Measurements from ENCODE around the gene RASGEF1C.

RASGEF1C gene

DNA sequence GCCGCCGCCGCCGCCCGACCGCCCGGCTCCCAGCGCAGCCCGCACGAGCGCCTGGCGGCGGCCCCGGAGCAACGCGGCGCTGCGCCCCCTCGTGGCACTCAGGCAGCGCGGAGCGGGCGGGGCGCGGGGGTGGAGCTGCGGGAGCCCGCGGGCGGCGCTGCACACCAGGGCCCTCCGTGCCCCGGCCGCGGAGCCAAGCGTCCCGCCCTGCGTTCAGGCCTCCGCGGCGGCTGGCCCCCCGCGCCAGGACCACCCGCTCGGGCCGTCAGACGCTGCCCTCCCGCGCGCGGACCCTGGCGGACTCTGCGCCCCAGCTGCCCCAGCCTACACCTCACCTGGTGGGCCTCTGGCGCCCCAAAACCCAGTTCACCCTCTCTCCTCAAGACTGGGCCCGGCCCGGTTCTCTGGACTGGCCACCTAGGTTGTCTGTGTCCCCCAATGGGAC lies at the start of gene RASGEF1C:
Gene RASGEF1C, minus strand, starts transcription at position 75 of the 445 bp plus-strand sequence. CDS start 71,159 bp downstream, outside the sequence.
- peak; percentile 23 for DNase-seq

DNA sequence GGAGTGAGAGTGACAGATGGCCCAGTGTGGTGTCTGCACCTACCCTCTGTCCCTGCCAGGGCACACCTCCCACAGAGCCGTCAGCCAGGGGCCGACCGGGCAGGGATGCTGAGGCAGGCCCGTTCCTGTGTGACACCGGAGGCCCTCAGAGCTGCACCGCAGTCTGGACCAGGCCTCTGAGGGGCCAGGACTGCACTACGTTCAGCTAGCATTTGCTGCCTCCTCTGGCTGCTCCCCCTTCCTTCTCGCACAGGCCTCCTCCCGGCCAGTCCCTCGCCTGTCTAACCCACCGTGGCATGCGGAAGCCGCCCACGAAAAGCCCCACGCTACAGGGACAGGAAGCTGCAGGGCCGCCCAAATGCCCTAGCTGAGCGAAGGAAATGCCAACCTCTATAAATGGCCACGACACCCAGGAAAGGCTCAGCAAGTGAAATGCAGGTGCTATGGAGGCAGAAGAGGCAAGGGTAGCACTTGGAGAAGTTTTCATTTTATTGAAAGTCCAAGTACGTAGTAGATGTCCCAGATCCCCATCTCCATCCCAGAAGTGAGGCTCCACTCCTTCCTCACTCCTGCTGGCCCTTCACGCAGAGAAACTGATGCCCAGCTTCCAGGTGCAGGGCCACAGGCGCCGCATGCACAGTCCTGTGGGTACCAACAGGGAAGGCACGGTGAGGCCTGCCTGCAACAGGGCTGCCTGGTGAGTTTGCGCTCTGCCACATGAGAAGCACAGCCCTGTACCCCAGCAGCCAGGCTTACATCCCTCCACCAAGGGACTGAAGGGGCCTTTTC lies 44.2 kb upstream of the RASGEF1C start:
- DNase-seq = no peak

DNA sequence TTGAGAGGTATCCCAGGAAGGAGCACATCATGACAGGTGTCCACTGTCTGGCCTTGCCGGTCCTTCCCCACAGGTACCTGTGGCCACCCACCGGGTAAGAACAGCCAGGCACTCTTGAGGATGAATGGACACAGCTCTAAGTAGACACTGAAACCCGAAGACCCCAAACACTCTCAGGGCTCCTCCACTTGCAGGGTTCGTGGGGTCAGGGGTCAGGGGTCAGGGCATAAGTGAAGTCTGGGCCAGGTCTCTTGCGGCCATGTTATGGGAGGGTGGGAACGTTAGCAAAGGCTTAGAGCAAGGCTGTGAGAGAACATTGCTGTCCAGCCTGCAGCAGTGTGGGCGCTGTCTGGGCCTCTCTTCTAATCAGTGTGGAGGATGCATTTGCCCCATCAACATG lies 42.9 kb upstream of the RASGEF1C start:
- DNase-seq = no peak

DNA sequence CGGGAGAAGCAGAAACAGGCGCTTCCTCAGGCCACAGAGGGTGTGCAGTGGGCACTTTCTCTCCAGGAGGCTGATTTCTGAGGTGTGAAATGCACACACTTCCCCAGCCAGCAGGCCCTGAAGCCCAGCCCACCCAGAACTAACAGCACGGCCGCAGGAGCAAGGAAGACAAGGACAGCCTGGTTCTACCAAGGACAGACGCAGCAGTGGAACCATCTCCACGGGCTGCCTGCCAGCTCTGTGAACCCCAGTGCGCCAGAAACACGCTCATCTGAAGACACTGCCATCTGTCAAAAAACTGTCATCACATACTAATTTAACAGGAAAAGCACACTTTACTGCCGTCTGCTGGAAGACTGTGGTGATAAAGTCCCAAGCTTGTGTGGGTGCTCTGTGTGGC lies 42.1 kb upstream of the RASGEF1C start:
- DNase-seq = no peak

DNA sequence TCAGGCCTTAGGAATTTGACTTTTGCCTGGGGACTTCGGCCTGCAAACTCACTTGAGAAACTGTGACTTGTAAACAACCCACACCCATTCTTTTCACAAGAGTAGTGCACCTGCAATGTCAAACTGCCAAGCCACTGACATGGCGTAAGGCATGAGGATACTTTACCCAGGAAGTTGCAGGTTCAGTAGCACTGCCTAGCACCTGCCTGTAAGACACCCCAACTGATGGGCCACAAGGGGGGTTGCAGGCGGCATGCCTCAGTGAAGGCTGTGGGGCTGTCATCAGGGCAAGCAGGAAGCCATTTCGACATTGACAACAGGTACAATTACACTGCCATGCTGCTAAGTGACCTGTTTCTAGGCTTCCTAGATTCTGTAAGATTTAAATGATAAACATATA lies 41.3 kb upstream of the RASGEF1C start:
- no peak for DNase-seq

GRCh38 chr5:180241600-180241999 lies 32.6 kb upstream of the RASGEF1C start:
- DNase-seq = no peak

GRCh38 chr5:180238631-180239030 lies 29.6 kb upstream of the RASGEF1C start:
- no peak for DNase-seq

DNA sequence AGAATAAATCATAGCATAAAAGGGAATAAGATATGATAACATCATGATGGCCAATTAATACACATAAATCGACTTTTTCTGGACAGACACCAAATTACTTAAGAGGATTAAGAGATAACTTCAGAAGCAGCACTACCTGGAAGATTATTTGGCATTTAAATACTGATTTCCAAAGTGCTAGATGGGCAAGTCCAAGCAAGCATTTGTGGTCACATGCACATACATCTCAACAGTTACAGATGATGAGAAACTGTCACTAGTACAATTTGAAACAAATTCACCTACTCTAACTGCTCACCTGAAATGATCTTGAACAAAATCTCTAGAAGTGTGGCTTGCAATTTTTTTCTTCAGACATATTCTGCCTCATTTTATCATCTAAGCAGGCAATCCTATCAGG lies 26.8 kb upstream of the RASGEF1C start:
- DNase-seq = no peak

GRCh38 chr5:180235077-180235476 lies 26.1 kb upstream of the RASGEF1C start:
- DNase-seq = no peak

DNA sequence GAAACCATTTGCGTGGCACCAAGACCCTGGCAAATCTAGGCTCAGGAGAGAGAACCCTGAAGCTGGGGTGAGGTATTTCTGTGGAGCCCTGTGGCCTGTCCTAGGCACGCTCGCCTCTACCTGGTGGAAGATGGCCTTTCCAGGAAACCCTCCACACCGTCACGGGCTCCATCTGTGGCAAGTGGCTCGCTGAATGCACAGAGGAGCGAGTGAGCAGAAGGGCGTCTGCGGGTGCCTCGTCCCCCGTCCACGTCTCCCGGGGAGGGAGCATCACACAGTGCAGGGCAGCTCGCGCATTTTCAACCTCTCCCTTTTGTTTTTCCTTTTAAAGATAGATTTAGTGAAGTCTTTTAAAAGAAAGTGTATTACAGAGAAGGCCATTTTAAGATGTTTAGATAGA lies 25.3 kb upstream of the RASGEF1C start:
- no peak for DNase-seq

DNA sequence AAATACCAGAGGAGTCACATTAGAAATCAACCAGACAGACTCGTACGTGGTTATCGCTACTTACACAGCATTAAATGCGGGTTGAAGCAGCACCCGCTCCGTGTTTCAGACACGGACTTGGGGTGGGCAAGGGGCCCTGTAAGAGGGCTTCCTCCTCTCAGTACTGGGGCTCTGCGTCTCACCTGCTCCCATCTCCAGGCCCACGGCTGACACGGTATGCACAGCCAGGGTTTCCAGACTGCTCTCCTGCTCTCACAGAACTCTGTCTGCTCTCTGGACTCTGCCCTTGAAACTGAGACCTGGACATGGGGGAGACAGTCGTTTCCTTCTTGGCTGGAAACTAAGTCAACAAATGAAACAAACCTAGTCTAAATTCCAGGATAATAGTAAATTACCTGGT lies 24.7 kb upstream of the RASGEF1C start:
- no peak for DNase-seq

DNA sequence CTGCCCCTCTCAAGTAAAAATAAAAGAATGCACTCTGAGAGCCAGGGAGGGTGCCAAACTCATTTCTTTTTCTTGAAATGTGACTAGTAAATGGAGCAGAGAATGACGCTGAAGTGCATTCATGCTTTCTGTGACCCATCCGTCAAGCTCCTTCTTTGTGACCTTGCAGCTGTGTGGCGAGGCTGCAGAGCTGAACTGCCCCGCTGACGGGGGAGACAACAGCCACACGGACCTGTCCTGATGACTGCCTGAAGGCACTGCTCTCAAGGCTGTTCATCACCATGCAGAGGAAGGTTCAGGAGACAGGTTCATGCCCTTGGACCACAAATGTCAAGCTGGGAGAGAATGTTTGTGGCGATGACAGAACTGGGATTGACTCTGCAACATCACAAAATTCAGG lies 21.0 kb upstream of the RASGEF1C start:
- no peak for DNase-seq

- DNase-seq = no peak
Observed at GRCh38 chr5:180222056-180222455, 13.0 kb upstream of the RASGEF1C start.

DNA sequence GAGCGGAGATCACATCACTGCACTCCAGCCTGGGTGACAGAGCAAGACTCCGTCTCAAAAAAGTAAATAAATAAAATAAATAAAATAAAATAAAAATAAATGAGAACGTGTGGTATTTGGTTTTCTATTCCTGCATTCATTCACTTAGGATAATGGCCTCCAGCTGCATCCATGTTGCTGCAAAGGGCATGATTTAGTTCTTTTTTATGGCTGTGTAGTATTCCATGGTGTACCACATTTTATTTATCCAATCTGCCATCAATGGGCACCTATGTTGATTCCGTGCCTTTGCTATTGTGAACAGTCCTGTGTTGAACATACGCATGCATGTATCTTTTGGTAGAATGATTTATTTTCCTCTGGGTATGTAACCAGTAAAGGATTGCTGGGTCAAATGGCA lies 8.8 kb upstream of the RASGEF1C start:
- DNase-seq = no peak

DNA sequence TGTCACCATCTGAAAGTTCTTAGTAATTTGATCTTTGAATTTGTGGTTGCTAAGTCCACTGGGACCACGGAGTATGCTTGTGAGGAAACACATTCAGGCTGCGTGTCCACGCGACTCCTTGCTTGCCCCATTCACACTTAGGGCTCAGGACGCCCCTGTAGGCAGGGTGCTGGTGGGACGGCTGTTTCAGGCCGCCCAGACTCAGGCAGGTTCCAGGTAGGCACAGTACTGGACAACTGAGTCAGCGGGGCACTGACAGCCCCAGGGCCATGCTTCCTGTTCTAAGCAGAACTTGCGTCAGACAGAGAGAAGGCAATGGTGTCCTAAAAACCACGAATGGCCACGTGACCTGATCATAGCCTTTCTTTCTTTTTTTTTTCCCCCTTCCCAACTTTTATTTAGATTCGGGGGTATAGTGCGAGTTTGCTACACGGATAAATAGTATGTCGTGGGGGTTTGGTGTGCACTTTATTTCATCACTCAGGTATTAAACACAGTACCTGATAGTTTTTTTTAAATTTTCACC lies 7.7 kb upstream of the RASGEF1C start:
- DNase-seq = no peak

GRCh38 chr5:180215783-180216630 lies 7.0 kb upstream of the RASGEF1C start:
- no peak for DNase-seq

DNA sequence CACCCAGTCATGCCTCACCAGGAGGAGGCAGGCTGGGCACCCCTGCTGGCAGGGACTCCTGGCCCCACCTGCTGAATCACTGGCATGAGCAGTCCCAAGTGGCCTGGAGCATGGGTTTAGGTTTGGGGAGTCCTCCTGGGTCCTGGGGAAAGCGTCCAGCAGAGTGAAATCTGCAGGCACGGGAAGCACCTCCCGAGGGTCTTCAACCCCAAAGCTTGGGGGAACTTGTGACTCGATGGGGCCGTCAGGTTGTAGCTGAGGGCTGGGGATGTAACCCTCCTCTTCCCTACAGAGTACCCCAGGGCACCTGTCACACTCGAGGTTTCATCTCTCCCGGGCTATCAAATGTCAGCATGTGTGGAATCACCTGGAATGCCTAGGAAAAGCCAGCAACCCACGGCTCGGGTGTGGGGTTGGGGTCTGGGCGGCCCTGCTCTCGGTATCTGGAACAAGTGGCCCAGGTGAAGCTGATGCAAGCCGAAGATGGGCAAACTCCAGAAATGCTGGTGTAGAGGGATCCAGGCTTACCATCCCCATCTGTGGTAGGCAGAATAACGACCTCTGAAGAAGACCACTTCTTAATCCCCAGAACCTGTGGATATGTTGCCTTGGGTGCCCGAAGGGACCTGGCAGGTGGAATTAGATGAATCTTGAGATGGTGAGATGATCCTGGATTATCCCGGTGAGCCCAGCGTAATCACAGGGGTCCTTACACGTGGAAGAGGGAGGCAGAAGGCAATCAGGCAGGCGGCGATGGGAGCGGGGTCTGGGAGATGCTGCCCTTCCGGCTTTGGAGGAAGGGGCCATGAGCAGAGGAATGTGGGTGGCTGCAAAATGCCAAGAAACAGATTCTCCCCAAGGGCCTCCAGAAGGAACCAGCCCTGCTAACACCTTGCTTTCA lies 6.1 kb upstream of the RASGEF1C start:
- DNase-seq = no peak

- no peak for DNase-seq
Observed at GRCh38 chr5:180213657-180214207, 4.7 kb upstream of the RASGEF1C start.

GRCh38 chr5:180213256-180213600 lies 4.2 kb upstream of the RASGEF1C start:
- no peak for DNase-seq

- no peak for DNase-seq
Observed at GRCh38 chr5:180212363-180213255, 3.6 kb upstream of the RASGEF1C start.

DNA sequence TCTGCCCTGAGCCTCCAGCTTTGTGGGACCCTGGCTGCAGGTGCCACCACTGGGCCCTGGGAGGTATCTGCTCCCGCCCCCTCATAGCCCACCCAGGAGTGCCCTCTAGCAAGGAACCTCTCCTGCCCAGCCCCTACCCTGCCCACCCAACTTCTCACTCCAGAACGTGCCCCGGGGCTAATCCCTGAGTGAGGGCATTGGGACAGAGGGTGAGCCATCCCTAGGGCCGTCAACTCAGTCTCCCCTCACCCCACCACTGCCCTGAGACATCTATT lies 2.7 kb upstream of the RASGEF1C start:
- no peak for DNase-seq

All from DMS 273 treated with DMSO at 0.1 percent for 48 hours (cell line).